ENCODE measurements around the gene PNPLA6. TPM values are rescaled to one million over a fixed set of nuclear protein-coding genes. Genes with fewer than 3 reads are reported as not detected.
A peak's percentile ranks its signal among the peaks of the same experiment; 100 is the strongest.

Gene PNPLA6
- polyA plus RNA-seq, 3 donors: 11.2 to 178 (median 14.4) TPM

DNA sequence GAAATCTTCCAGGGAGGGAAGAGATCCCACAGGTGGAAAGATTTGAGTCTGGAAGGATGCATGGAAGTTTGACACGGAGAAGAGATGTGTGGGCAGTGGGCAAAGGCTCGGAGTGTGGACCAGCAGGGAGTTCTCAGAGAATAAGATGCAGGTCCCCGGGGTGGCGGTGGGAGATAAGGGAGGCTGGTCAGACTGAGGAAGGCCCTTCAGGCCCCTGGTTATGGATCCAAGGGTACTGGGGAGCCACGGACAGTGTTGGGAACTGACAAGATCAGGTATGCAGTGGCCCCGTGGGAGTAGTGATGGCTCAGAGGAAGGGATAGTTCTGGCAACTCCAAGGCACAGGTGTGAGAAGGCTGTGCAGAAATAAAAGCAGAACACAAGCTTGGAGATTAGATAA, 62.7 kb downstream of the PNPLA6 start:
- no peak for DNase-seq
- H3K4me3 Mint-ChIP-seq: peak overlapping the region in 1 of 2 donors; percentile 72
- H3K9ac ChIP-seq (ENCODE audit: insufficient read depth, low read length, poor library complexity, severe bottlenecking): no peak overlapping the region
- peaks cover 51 to 61% (median 56%) of the 10 kb centered on the region in 3 donors for H3K27me3 Mint-ChIP-seq (ENCODE audit: low read depth in 3 of 3)
- intact Hi-C loops (cut with micrococcal nuclease): no loop called here
- no peak overlapping the region for H2AFZ ChIP-seq (ENCODE audit: insufficient read depth, low read depth, low read length, poor library complexity, severe bottlenecking)
- H3K36me3 Mint-ChIP-seq: peaks cover 0 to 2% of the 10 kb centered on the region in 2 donors
- H3K27ac ChIP-seq (ENCODE audit: low read depth in 1 of 2, low read length in 2 of 2): no peak overlapping the region
- no peaks in the 10 kb centered on the region for H4K20me1 ChIP-seq (ENCODE audit: insufficient read depth, low read length)
- H3K27me3 ChIP-seq (ENCODE audit: control insufficient read depth in 2 of 2, insufficient read depth in 2 of 2, low read length in 2 of 2): peaks cover 33 to 47% of the 10 kb centered on the region in 2 donors
- H3K4me2 ChIP-seq (replicated peaks; ENCODE audit: extremely low read depth, low read length, poor library complexity, severe bottlenecking): no peak overlapping the region
- H3K4me1 Mint-ChIP-seq: peaks cover 6% of the 10 kb centered on the region
- no peak overlapping the region for H3K4me3 ChIP-seq (replicated peaks in 1 of 3; ENCODE audit: low read depth in 2 of 3, low read length in 3 of 3)
- no peaks in the 10 kb centered on the region for H3K36me3 ChIP-seq (replicated peaks in 1 of 2; ENCODE audit: control insufficient read depth in 1 of 2, insufficient read depth in 2 of 2, low read length in 2 of 2)
- H3K27ac Mint-ChIP-seq: no peak overlapping the region
- H3K79me2 ChIP-seq (ENCODE audit: insufficient read depth, low read length): no peaks in the 10 kb centered on the region
- 77% methylated on average over 6 of the region's 6 CpGs for WGBS (ENCODE audit: insufficient coverage)
- peaks cover 0 to 23% (median 2%) of the 10 kb centered on the region in 7 donors for H3K9me3 Mint-ChIP-seq
- TF ChIP-seq, protein P1, sequence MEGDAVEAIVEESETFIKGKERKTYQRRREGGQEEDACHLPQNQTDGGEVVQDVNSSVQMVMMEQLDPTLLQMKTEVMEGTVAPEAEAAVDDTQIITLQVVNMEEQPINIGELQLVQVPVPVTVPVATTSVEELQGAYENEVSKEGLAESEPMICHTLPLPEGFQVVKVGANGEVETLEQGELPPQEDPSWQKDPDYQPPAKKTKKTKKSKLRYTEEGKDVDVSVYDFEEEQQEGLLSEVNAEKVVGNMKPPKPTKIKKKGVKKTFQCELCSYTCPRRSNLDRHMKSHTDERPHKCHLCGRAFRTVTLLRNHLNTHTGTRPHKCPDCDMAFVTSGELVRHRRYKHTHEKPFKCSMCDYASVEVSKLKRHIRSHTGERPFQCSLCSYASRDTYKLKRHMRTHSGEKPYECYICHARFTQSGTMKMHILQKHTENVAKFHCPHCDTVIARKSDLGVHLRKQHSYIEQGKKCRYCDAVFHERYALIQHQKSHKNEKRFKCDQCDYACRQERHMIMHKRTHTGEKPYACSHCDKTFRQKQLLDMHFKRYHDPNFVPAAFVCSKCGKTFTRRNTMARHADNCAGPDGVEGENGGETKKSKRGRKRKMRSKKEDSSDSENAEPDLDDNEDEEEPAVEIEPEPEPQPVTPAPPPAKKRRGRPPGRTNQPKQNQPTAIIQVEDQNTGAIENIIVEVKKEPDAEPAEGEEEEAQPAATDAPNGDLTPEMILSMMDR (IDR thresholded peaks at IDR 0.05): no peak
- H3K9me3 ChIP-seq (replicated peaks in 1 of 2; ENCODE audit: control insufficient read depth in 1 of 2, insufficient read depth in 1 of 2, low read length in 2 of 2): peaks cover 0 to 15% of the 10 kb centered on the region in 2 donors
- peaks cover 4 to 6% of the 10 kb centered on the region in 2 donors for H3K4me1 ChIP-seq (ENCODE audit: control insufficient read depth in 1 of 2, insufficient read depth in 2 of 2, low read length in 2 of 2)

DNA sequence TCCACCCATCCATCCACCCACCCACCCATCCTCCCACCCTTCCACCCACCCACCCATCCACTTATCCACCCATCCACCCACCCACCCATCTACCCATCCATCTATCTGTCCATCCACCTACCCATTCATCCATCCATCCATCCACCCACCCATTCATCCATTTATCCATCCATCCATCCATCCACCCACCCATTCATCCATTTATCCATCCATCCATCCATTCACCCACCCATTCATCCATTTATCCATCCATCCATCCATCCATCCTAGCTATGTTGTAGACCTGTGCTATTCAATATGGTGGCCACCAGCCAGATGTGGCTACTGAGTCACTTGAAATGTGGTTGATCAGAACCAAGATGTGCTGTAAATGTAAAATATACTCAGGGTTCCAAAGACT, 65.2 kb downstream of the PNPLA6 start:
- Histone ChIP-seq H3K9ac (ENCODE audit: insufficient read depth, low read length, poor library complexity, severe bottlenecking) (no peak overlapping the region), H3K9me3 (replicated peaks in 1 of 2; ENCODE audit: control insufficient read depth in 1 of 2, insufficient read depth in 1 of 2, low read length in 2 of 2) (peaks cover 6 to 8% of the 10 kb centered on the region in 2 donors), H2AFZ (ENCODE audit: insufficient read depth, low read depth, low read length, poor library complexity, severe bottlenecking) (no peak overlapping the region), H3K4me3 (replicated peaks in 1 of 3; ENCODE audit: low read depth in 2 of 3, low read length in 3 of 3) (no peak overlapping the region), H3K4me1 (ENCODE audit: control insufficient read depth in 1 of 2, insufficient read depth in 2 of 2, low read length in 2 of 2) (peaks cover 4 to 6% of the 10 kb centered on the region in 2 donors), H3K4me2 (replicated peaks; ENCODE audit: extremely low read depth, low read length, poor library complexity, severe bottlenecking) (no peak overlapping the region), H3K36me3 (replicated peaks in 1 of 2; ENCODE audit: control insufficient read depth in 1 of 2, insufficient read depth in 2 of 2, low read length in 2 of 2) (no peaks in the 10 kb centered on the region), H4K20me1 (ENCODE audit: insufficient read depth, low read length) (no peaks in the 10 kb centered on the region), H3K79me2 (ENCODE audit: insufficient read depth, low read length) (no peaks in the 10 kb centered on the region), H3K27me3 (ENCODE audit: control insufficient read depth in 2 of 2, insufficient read depth in 2 of 2, low read length in 2 of 2) (peaks cover 21 to 26% of the 10 kb centered on the region in 2 donors), H3K27ac (ENCODE audit: low read depth in 1 of 2, low read length in 2 of 2) (no peak overlapping the region)
- Mint-ChIP-seq H3K4me1 (peaks cover 2% of the 10 kb centered on the region), H3K4me3 (no peak overlapping the region), H3K27me3 (ENCODE audit: low read depth in 3 of 3) (peaks cover 33 to 55% (median 50%) of the 10 kb centered on the region in 3 donors), H3K9me3 (peaks cover 3 to 13% (median 7%) of the 10 kb centered on the region in 7 donors), H3K27ac (no peak overlapping the region), H3K36me3 (no peaks in the 10 kb centered on the region)
- intact Hi-C loops (cut with micrococcal nuclease): no loop called here
- DNase-seq: no peak
- TF ChIP-seq, protein P1 (IDR thresholded peaks at IDR 0.05): no peak

All from CD14-positive monocyte (primary cell).